Loucy (cell line): Measurements from ENCODE around the gene CTDSP1.

Experiments
- H2AFZ ChIP-seq: fragments of 200-600 bp; sonication (generic); 2 replicates; pipeline ENCODE4 v1.6.0; 2016; ENCODE audit warnings: antibody characterized with exemption, mild to moderate bottlenecking, low read length, moderate library complexity
- H3F3A ChIP-seq: fragments of 200-600 bp; 2 replicates; pipeline ENCODE4 v1.6.0; 2016; ENCODE audit warnings: antibody characterized with exemption, low read depth, mild to moderate bottlenecking
- H3K27me3 ChIP-seq: fragments of 200-600 bp; sonication (generic); 2 replicates; pipeline ENCODE4 v1.6.1; 2014; ENCODE audit warnings: low read length, mild to moderate bottlenecking; ENCODE audit not compliant: insufficient read depth, poor library complexity, severe bottlenecking
- H3K36me3 ChIP-seq: fragments of 200-600 bp; sonication (generic); 2 replicates; pipeline ENCODE4 v1.6.1; 2016; ENCODE audit warnings: low read length; ENCODE audit not compliant: insufficient read depth
- H3K4me1 ChIP-seq: fragments of 200-600 bp; sonication (generic); 2 replicates; pipeline ENCODE4 v1.5.1; 2014; ENCODE audit warnings: low read length, mild to moderate bottlenecking; ENCODE audit not compliant: insufficient read depth, poor library complexity, severe bottlenecking
- H3K4me2 ChIP-seq: fragments of 200-600 bp; sonication (generic); 2 replicates; pipeline ENCODE4 v1.6.0; 2014; ENCODE audit warnings: antibody characterized with exemption, low read length, low read depth, mild to moderate bottlenecking; ENCODE audit not compliant: poor library complexity, severe bottlenecking
- H3K4me3 ChIP-seq: fragments of 200-600 bp; sonication (generic); 2 replicates; pipeline ENCODE4 v1.5.1; 2014; ENCODE audit warnings: low read length, mild to moderate bottlenecking, mixed read lengths; ENCODE audit not compliant: poor library complexity, severe bottlenecking
- H3K79me2 ChIP-seq: fragments of 200-600 bp; sonication (generic); 2 replicates; pipeline ENCODE4 v1.6.1; 2014; ENCODE audit warnings: low read length; ENCODE audit not compliant: insufficient read depth
- H3K9ac ChIP-seq: fragments of 200-600 bp; sonication (generic); 2 replicates; pipeline ENCODE4 v1.6.0; 2014; ENCODE audit warnings: mild to moderate bottlenecking, low read depth, low read length, moderate library complexity; ENCODE audit not compliant: poor library complexity, severe bottlenecking
- H3K9me2 ChIP-seq: fragments of 200-600 bp; sonication (generic); replicated peaks from 2 replicates; pipeline ENCODE4 v1.6.1; 2016; ENCODE audit warnings: low read depth, low read length, mixed read lengths
- H3K9me3 ChIP-seq: fragments of 200-600 bp; sonication (generic); 2 replicates; pipeline ENCODE4 v1.6.1; 2014; ENCODE audit warnings: mild to moderate bottlenecking, antibody characterized with exemption, low read length, low read depth; ENCODE audit not compliant: insufficient read depth
- H4K20me1 ChIP-seq: fragments of 200-600 bp; sonication (generic); 2 replicates; pipeline ENCODE4 v1.6.0; 2014; ENCODE audit warnings: antibody characterized with exemption, low read length, mild to moderate bottlenecking; ENCODE audit not compliant: insufficient read depth, poor library complexity, severe bottlenecking
- CTCF ChIP-seq: fragments of 200-600 bp; sonication (generic); conservative IDR thresholded peaks from 2 replicates; pipeline ENCODE4 v1.5.1; 2014; ENCODE audit warnings: mild to moderate bottlenecking, antibody characterized with exemption, low read length
- EZH2phosphoT487 ChIP-seq: fragments of 200-600 bp; IDR thresholded peaks from 2 replicates; pipeline ENCODE4 v1.6.1; 2018; ENCODE audit warnings: antibody characterized with exemption, mild to moderate bottlenecking, moderate library complexity, borderline replicate concordance

The CTDSP1 gene

GRCh38 chr2:218403810-218404209, 4.1 kb downstream of the CTDSP1 start:
- peak overlapping the region; percentile 78 for H3K9ac ChIP-seq
- TF ChIP-seq CTCF (no peak), EZH2phosphoT487 (no peak)
- H4K20me1 ChIP-seq, result peaks cover 26% of the 10 kb centered on the region
- H3K9me2 ChIP-seq, result no peaks in the 10 kb centered on the region
- H3K4me3 ChIP-seq, result peak overlapping the region; percentile 6
- H3F3A ChIP-seq, result no peaks in the 10 kb centered on the region
- H3K79me2 ChIP-seq, result peaks cover 54% of the 10 kb centered on the region
- H3K27me3 ChIP-seq, result no peaks in the 10 kb centered on the region
- H3K36me3 ChIP-seq, result peaks cover 22% of the 10 kb centered on the region; the same call in 1 of the 2 replicates
- no peak overlapping the region for H2AFZ ChIP-seq
- no peaks in the 10 kb centered on the region for H3K9me3 ChIP-seq
- peaks cover 44% of the 10 kb centered on the region for H3K4me1 ChIP-seq
- H3K4me2 ChIP-seq, result peak overlapping the region; percentile 95

GRCh38 chr2:218404351-218405085, 4.8 kb downstream of the CTDSP1 start:
- Histone ChIP-seq H3K9ac (peak overlapping the region; percentile 78), H4K20me1 (peaks cover 26% of the 10 kb centered on the region), H3K4me1 (peaks cover 44% of the 10 kb centered on the region), H3K27me3 (no peaks in the 10 kb centered on the region), H3K9me3 (no peaks in the 10 kb centered on the region), H3F3A (no peaks in the 10 kb centered on the region), H3K4me2 (peak overlapping the region; percentile 95), H3K79me2 (peaks cover 49% of the 10 kb centered on the region), H3K36me3 (peaks cover 22% of the 10 kb centered on the region; the same call in 1 of the 2 replicates), H3K4me3 (peak overlapping the region; percentile 77), H3K9me2 (no peaks in the 10 kb centered on the region), H2AFZ (no peak overlapping the region)
- TF ChIP-seq CTCF (no peak), EZH2phosphoT487 (no peak)

GRCh38 chr2:218405086-218405745, 5.5 kb downstream of the CTDSP1 start:
- no peak for TF ChIP-seq EZH2phosphoT487
- H3K9me3 ChIP-seq, result no peaks in the 10 kb centered on the region
- peaks cover 26% of the 10 kb centered on the region for H4K20me1 ChIP-seq
- no peaks in the 10 kb centered on the region for H3K27me3 ChIP-seq
- peak overlapping the region; percentile 78 for H3K9ac ChIP-seq
- H3F3A ChIP-seq, result no peaks in the 10 kb centered on the region
- H3K4me1 ChIP-seq, result peaks cover 44% of the 10 kb centered on the region
- peak overlapping the region; percentile 77 for H3K4me3 ChIP-seq
- H3K79me2 ChIP-seq, result peaks cover 46% of the 10 kb centered on the region
- H3K9me2 ChIP-seq, result no peaks in the 10 kb centered on the region
- peaks cover 22% of the 10 kb centered on the region; the same call in 1 of the 2 replicates for H3K36me3 ChIP-seq
- H3K4me2 ChIP-seq, result peak overlapping the region; percentile 95
- no peak overlapping the region for H2AFZ ChIP-seq
